HepG2 (cell line): ENCODE data around the gene CORO1C. TPM values are rescaled to one million over a fixed set of nuclear protein-coding genes. Genes with fewer than 3 reads are reported as not detected.

Experiments used
- ATAC-seq: fragments of 200-7000 bp; cut with Tn5 transposase; 3 replicates; pipeline ENCODE4 v1.9.1; 2020; ENCODE audit warnings: mild to moderate bottlenecking, moderate library complexity
- BruUV-seq: library from RNA; stranded (reverse); fragments of 400-500 nt; replicated peaks from 2 replicates; lab custom pipeline; 2021; lab: Mats Ljungman, UMichigan
- CTCF ChIA-PET: fragments of 300-600 bp; formaldehyde crosslinking; extraction: SDS; loops from one replicate; lab custom pipeline; 2021; ENCODE audit warnings: low total read pairs, inconsistent platforms, low intra/inter-chr PET ratio; lab: Yijun Ruan, JAX
- POLR2A ChIA-PET: fragments of 350-600 bp; sonication (Branson Sonifier 250); formaldehyde crosslinking; loops from one replicate; lab custom pipeline; 2020; ENCODE audit warnings: antibody characterized with exemption, inconsistent platforms; lab: Yijun Ruan, JAX
- DNase-seq: peaks from one replicate; pipeline ENCODE4 v3.0.0-alpha.2; 2015; ENCODE audit warnings: low spot score
- FAIRE-seq: peaks from 3 replicates; lab custom pipeline; 2011; peaks lifted over from hg19 to GRCh38; lab: Jason Lieb, UNC
- H2AFZ ChIP-seq: one replicate; pipeline ENCODE4 v1.6.1; 2011; ENCODE audit warnings: low read length, inconsistent platforms
- H3K27ac ChIP-seq: fragments of 300-600 bp; 3 replicates; pipeline ENCODE4 v1.8.0; 2011; ENCODE audit warnings: mixed run types, mild to moderate bottlenecking, mixed read lengths, low read length, inconsistent platforms; ENCODE audit not compliant: insufficient read depth; ENCODE audit errors: extremely low read length
- H3K27me3 ChIP-seq, 2 experiments: fragments of 200-600 bp in 1 of 2; 2 replicates in 1 of 2; 3 replicates in 1 of 2; pipeline versions ENCODE4 v1.6.0 to v1.8.0; 2011; ENCODE audit warnings: low read length in 2 of 2, mild to moderate bottlenecking in 2 of 2, moderate library complexity in 2 of 2, inconsistent platforms in 1 of 2; ENCODE audit not compliant: insufficient read depth in 2 of 2, control insufficient read depth in 1 of 2
- H3K36me3 ChIP-seq, 2 experiments: fragments of 200-600 bp in 1 of 2; replicated peaks in 1 of 2; 2 replicates in 1 of 2; 3 replicates in 1 of 2; pipeline versions ENCODE4 v1.5.1 to v1.8.0; 2011; ENCODE audit warnings: low read length in 2 of 2, inconsistent platforms in 1 of 2; ENCODE audit not compliant: insufficient read depth in 2 of 2, control insufficient read depth in 1 of 2
- H3K4me1 ChIP-seq: 2 replicates; pipeline ENCODE4 v1.5.1; 2012; ENCODE audit warnings: low read length, inconsistent platforms; ENCODE audit not compliant: insufficient read depth
- H3K4me2 ChIP-seq: 2 replicates; pipeline ENCODE4 v1.6.0; 2011; ENCODE audit warnings: low read depth, low read length, inconsistent platforms
- H3K4me3 ChIP-seq, 3 experiments: fragments of 200-600 bp in 1 of 3; sonication (generic), shearing (Covaris generic) in 1 of 3; replicated peaks in 1 of 3; 2 replicates each; pipeline ENCODE4 v1.5.1; 2011 to 2016; ENCODE audit warnings: low read length in 3 of 3, inconsistent platforms in 2 of 3, low read depth in 2 of 3, mild to moderate bottlenecking in 2 of 3, control low read depth in 1 of 3, mixed read lengths in 1 of 3; ENCODE audit not compliant: insufficient read depth in 1 of 3
- H3K79me2 ChIP-seq: one replicate; pipeline ENCODE4 v1.6.1; 2011; ENCODE audit warnings: low read length, inconsistent platforms; ENCODE audit not compliant: insufficient read depth
- H3K9ac ChIP-seq: 2 replicates; pipeline ENCODE4 v1.6.0; 2011; ENCODE audit warnings: mild to moderate bottlenecking, low read depth, low read length, inconsistent platforms; ENCODE audit not compliant: insufficient read depth
- H3K9me3 ChIP-seq: 2 replicates; pipeline ENCODE4 v1.5.1; 2012; ENCODE audit warnings: mild to moderate bottlenecking, low read length
- H4K20me1 ChIP-seq: 2 replicates; pipeline ENCODE4 v1.6.0; 2011; ENCODE audit warnings: inconsistent platforms, mild to moderate bottlenecking, low read length, moderate library complexity; ENCODE audit not compliant: insufficient read depth
- ATF7 ChIP-seq, 2 experiments: fragments of 450-650 bp in 1 of 2; sonication (generic) in 1 of 2; formaldehyde crosslinking in 1 of 2; IDR thresholded peaks; 2 replicates each; pipeline versions ENCODE4 v1.4.0 to v1.6.1; 2016 to 2020; ENCODE audit warnings: antibody characterized with exemption in 1 of 2, mild to moderate bottlenecking in 1 of 2, missing genetic modification reagents in 1 of 2
- CREM ChIP-seq, 2 experiments: sonication (generic) in 1 of 2; formaldehyde crosslinking in 1 of 2; IDR thresholded peaks; 2 replicates each; pipeline versions ENCODE4 v1.4.0 to v1.6.1; 2016 to 2020; ENCODE audit warnings: antibody characterized with exemption in 1 of 2, mild to moderate bottlenecking in 1 of 2, missing genetic modification reagents in 1 of 2
- FOXA3 ChIP-seq: IDR thresholded peaks from 2 replicates; pipeline ENCODE4 v1.6.1; 2016; ENCODE audit warnings: missing genetic modification reagents, missing compliant biosample characterization
- HNF4A ChIP-seq: sonication (generic); formaldehyde crosslinking; IDR thresholded peaks from 2 replicates; pipeline ENCODE4 v1.4.0; 2020; ENCODE audit warnings: missing genetic modification reagents
- IRF2 ChIP-seq: IDR thresholded peaks from 2 replicates; pipeline ENCODE4 v1.6.1; 2018; ENCODE audit warnings: missing genetic modification reagents, missing compliant biosample characterization
- KDM6A ChIP-seq: IDR thresholded peaks from 2 replicates; pipeline ENCODE4 v1.6.1; 2016; ENCODE audit warnings: low read depth
- MAFF ChIP-seq: IDR thresholded peaks from 2 replicates; pipeline ENCODE4 v1.6.1; 2011; ENCODE audit warnings: low read depth, low read length, improper control_type of control experiment
- MED1 ChIP-seq: sonication (generic); formaldehyde crosslinking; IDR thresholded peaks from 2 replicates; pipeline ENCODE4 v1.4.0; 2020; ENCODE audit warnings: missing genetic modification reagents
- MIXL1 ChIP-seq: IDR thresholded peaks from 2 replicates; pipeline ENCODE4 v1.6.1; 2016
- NR2F6 ChIP-seq, 2 experiments: IDR thresholded peaks; 2 replicates each; pipeline ENCODE4 v1.6.1; 2016; ENCODE audit warnings: antibody characterized with exemption in 1 of 2, mild to moderate bottlenecking in 1 of 2
- RBM22 ChIP-seq: fragments of 200-400 bp; formaldehyde crosslinking; optimal IDR thresholded peaks from 2 replicates; pipeline ENCODE3; 2017; ENCODE audit warnings: mild to moderate bottlenecking, low read length, moderate library complexity
- SAP130 ChIP-seq: IDR thresholded peaks from 2 replicates; pipeline ENCODE4 v1.6.1; 2016; ENCODE audit warnings: low read depth
- ZNF569 ChIP-seq: sonication (generic); formaldehyde crosslinking; IDR thresholded peaks from 2 replicates; pipeline ENCODE4 v1.5.0; 2020; ENCODE audit warnings: mild to moderate bottlenecking, missing genetic modification reagents, moderate library complexity, borderline replicate concordance
- ZNF644 ChIP-seq: IDR thresholded peaks from 2 replicates; pipeline ENCODE4 v1.6.1; 2016; ENCODE audit warnings: low read depth
- ZNF7 ChIP-seq: IDR thresholded peaks from 2 replicates; pipeline ENCODE4 v1.6.1; 2016; ENCODE audit warnings: missing biosample characterization, missing genetic modification reagents
- ZNF766 ChIP-seq: sonication (generic); formaldehyde crosslinking; IDR thresholded peaks from 2 replicates; pipeline ENCODE4 v1.5.0; 2020; ENCODE audit warnings: missing genetic modification reagents, borderline replicate concordance
- WGBS: methylation state at CpG from one replicate; pipeline ENCODE4 v1.1.6; 2017; ENCODE audit warnings: low lambda C conversion rate; 5-methylcytosine and 5-hydroxymethylcytosine counted together
- in situ Hi-C: cut with HindIII; loops from 2 replicates; pipeline ENCODE4 v1.10.0; 2017; ENCODE audit warnings: low pct_unique_long_range_greater_than_20kb; ENCODE audit not compliant: extremely low pct_ligation_motif_present
- intact Hi-C: fragments of 100-400 bp; cut with micrococcal nuclease; formaldehyde crosslinking; loops from one replicate; pipeline ENCODE4 v1.10.0; 2022; ENCODE audit not compliant: unreplicated experiment
- polyA plus RNA-seq, 8 experiments: library from polyadenylated mRNA; depleted of rRNA in 3 of 8; stranded (reverse) in 7 of 8; unstranded in 1 of 8; fragments of >200 nt; fragmentation: Illumina TruSeq in 4 of 8; extraction: Trizol in 4 of 8; gene quantifications; 2 replicates each; pipeline versions ENCODE4 v1.2.1 to v1.2.3, GENCODE V29; 2011 to 2016; ENCODE audit warnings: low read depth in 4 of 8, missing spikeins in 1 of 8, mixed read lengths in 1 of 8; ENCODE audit not compliant: insufficient read depth in 1 of 8
- total RNA-seq, 5 experiments: library from RNA; depleted of rRNA; stranded (reverse); fragments of >200 nt; fragmentation: Illumina TruSeq; extraction: Trizol; gene quantifications; 2 replicates each; pipeline ENCODE4 v1.2.3, GENCODE V29; 2016; ENCODE audit warnings: low read depth in 1 of 5
- TF ChIP-seq, protein P1 (sequence below): sonication (generic); formaldehyde crosslinking; IDR thresholded peaks from 2 replicates; pipeline ENCODE4 v1.4.0; 2020; ENCODE audit warnings: missing genetic modification reagents
- TF ChIP-seq, protein P2 (sequence below): IDR thresholded peaks from 2 replicates; pipeline ENCODE4 v1.6.1; 2018; ENCODE audit warnings: missing genetic modification reagents
- TF ChIP-seq, protein P3 (sequence below): sonication (generic); formaldehyde crosslinking; IDR thresholded peaks from 2 replicates; pipeline ENCODE4 v1.4.0; 2020; ENCODE audit warnings: missing genetic modification reagents

Gene CORO1C
- total and polyA plus RNA-seq, 2 of the 13 experiments (the other 11 are each of a cell fraction or from before 2014, with no cell fraction given): 73.7 to 131 TPM

DNA sequence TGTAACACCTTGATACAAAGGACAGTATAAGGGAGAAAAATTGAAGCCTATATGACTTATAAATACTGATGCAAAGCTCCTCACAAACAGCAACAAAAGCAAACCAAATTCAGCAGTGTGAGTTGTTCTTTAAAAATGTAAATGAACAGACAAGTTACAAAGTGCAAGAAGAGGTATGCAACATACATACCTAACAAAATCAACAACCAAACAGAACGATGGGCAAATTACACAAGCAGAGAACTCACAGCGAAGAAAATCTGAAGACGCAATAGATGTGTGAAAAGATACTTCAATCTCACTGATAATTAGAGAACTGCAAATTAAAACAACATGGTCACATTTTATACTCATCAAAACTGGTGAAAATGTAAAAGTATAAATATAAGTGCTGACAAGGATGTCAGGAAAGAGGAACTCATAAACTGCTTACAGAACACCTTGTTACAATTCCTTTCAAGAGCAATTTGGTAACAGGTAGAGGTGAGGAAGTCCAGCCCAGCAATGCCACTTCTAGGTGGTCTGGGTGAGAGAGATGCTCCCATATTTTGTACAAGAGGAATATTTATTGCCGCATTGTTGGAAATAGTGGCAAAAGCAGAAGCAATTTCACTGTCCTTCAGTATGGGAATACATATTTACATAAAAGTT is 47.3 kb downstream of the CORO1C start:
- in situ Hi-C loops: no loop called here
- WGBS: 27% methylated on average over 4 of the region's 4 CpGs
- no peaks in the 10 kb centered on the region for H3K27me3 ChIP-seq
- peak overlapping the region; percentile 59 for H3K27ac ChIP-seq
- peak; percentile 89 for ATAC-seq
- BruUV-seq: no TSS peak
- H4K20me1 ChIP-seq: no peaks in the 10 kb centered on the region
- ChIA-PET CTCF (no interaction called here), POLR2A (interaction anchor here (1.2 to 1.3 kb wide), 3 partner anchors 10 to 48 kb away, joined by 3 to 5 read pairs (median 3); no protein-coding TSS in a partner anchor)
- peaks cover 54% of the 10 kb centered on the region for H3K4me1 ChIP-seq
- peak overlapping the region; percentile 52 for H3K9ac ChIP-seq
- peaks cover 96% of the 10 kb centered on the region for H3K79me2 ChIP-seq
- H3K4me3 ChIP-seq: peak overlapping the region in 1 of 3 experiments; percentile 40; a peak in 2 of 6 replicates
- H3K4me2 ChIP-seq: peak overlapping the region; percentile 58
- peak; percentile 39 for FAIRE-seq
- DNase-seq: peak; percentile 68
- no peak overlapping the region for H2AFZ ChIP-seq
- H3K36me3 ChIP-seq: peaks cover 0 to 6% of the 10 kb centered on the region in 2 experiments; a peak in 2 of 5 replicates
- no peaks in the 10 kb centered on the region for H3K9me3 ChIP-seq
- intact Hi-C loops: no loop called here
- TF ChIP-seq ZNF766 (CRISPR knock-in tag) (no peak), IRF2 (peak; percentile 46; the same call in 1 of the 2 replicates), ZNF569 (CRISPR knock-in tag) (no peak), SAP130 (peak; percentile 61), NR2F6 (IDR thresholded peaks at IDR 0.05) (no peak), NR2F6 (CRISPR knock-in tag; IDR thresholded peaks at IDR 0.05) (peak; percentile 17; the same call in 1 of the 2 replicates), RBM22 (peak; percentile 50), ATF7 (IDR thresholded peaks at IDR 0.05) (peak; percentile 19; the same call in 1 of the 2 replicates), ATF7 (CRISPR knock-in tag; IDR thresholded peaks at IDR 0.05) (no peak), FOXA3 (peak; percentile 85), KDM6A (peak; percentile 25; the same call in 1 of the 2 replicates), CREM (IDR thresholded peaks at IDR 0.05) (peak; percentile 33; the same call in 1 of the 2 replicates), CREM (CRISPR knock-in tag; IDR thresholded peaks at IDR 0.05) (no peak), MED1 (CRISPR knock-in tag) (peak; percentile 42; the same call in 1 of the 2 replicates), ZNF7 (CRISPR knock-in tag) (peak; percentile 43; the same call in 1 of the 2 replicates), MIXL1 (0 out of 2 replicates have a peak, but pooled peaks have one; percentile 32), ZNF644 (CRISPR knock-in tag) (no peak), MAFF (0 out of 2 replicates have a peak, but pooled peaks have one; percentile 0), HNF4A (CRISPR knock-in tag) (peak; percentile 72)
- TF ChIP-seq, protein P1, sequence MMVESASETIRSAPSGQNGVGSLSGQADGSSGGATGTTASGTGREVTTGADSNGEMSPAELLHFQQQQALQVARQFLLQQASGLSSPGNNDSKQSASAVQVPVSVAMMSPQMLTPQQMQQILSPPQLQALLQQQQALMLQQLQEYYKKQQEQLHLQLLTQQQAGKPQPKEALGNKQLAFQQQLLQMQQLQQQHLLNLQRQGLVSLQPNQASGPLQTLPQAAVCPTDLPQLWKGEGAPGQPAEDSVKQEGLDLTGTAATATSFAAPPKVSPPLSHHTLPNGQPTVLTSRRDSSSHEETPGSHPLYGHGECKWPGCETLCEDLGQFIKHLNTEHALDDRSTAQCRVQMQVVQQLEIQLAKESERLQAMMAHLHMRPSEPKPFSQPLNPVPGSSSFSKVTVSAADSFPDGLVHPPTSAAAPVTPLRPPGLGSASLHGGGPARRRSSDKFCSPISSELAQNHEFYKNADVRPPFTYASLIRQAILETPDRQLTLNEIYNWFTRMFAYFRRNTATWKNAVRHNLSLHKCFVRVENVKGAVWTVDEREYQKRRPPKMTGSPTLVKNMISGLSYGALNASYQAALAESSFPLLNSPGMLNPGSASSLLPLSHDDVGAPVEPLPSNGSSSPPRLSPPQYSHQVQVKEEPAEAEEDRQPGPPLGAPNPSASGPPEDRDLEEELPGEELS: peak; percentile 70
- TF ChIP-seq, protein P2, sequence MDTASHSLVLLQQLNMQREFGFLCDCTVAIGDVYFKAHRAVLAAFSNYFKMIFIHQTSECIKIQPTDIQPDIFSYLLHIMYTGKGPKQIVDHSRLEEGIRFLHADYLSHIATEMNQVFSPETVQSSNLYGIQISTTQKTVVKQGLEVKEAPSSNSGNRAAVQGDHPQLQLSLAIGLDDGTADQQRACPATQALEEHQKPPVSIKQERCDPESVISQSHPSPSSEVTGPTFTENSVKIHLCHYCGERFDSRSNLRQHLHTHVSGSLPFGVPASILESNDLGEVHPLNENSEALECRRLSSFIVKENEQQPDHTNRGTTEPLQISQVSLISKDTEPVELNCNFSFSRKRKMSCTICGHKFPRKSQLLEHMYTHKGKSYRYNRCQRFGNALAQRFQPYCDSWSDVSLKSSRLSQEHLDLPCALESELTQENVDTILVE (CRISPR knock-in tag): 0 out of 2 replicates have a peak, but pooled peaks have one; percentile 26
- TF ChIP-seq, protein P3, sequence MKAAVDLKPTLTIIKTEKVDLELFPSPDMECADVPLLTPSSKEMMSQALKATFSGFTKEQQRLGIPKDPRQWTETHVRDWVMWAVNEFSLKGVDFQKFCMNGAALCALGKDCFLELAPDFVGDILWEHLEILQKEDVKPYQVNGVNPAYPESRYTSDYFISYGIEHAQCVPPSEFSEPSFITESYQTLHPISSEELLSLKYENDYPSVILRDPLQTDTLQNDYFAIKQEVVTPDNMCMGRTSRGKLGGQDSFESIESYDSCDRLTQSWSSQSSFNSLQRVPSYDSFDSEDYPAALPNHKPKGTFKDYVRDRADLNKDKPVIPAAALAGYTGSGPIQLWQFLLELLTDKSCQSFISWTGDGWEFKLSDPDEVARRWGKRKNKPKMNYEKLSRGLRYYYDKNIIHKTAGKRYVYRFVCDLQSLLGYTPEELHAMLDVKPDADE (CRISPR knock-in tag): no peak
